ENCODE data around the gene NOTCH3. TPM values are rescaled to one million over a fixed set of nuclear protein-coding genes. Genes with fewer than 3 reads are reported as not detected.

NOTCH3 gene
- total and polyA plus RNA-seq, 2 of the 8 experiments (the other 6 are each of a cell fraction or from before 2014, with no cell fraction given): 37.5 to 107 TPM

GRCh38 chr19:15249528-15249874, 48.7 kb upstream of the NOTCH3 start:
- Histone ChIP-seq H3K79me2 (ENCODE audit: control insufficient read depth in 1 of 2, insufficient read depth in 2 of 2, low read length in 2 of 2) (peaks cover 0 to 11% of the 10 kb centered on the region in 2 experiments; a peak in 2 of 4 replicates), H3K4me3 (ENCODE audit: extremely low read depth in 1 of 4, insufficient read depth in 2 of 4, low read depth in 3 of 4, low read length in 4 of 4) (no peak overlapping the region)

More at GRCh38 chr19:15249528-15249874, 48.7 kb upstream of the NOTCH3 start:
- Histone ChIP-seq H4K8ac (ENCODE audit: extremely low read depth, insufficient read depth, low read length) (no peak overlapping the region; the same call in 1 of the 2 replicates), H3K9me3 (ENCODE audit: insufficient read depth in 2 of 2, low read depth in 1 of 2, low read length in 1 of 2) (no peaks in the 10 kb centered on the region), H3K23me2 (ENCODE audit: low read depth, low read length) (no peaks in the 10 kb centered on the region), H3K4me1 (replicated peaks in 1 of 4; ENCODE audit: control insufficient read depth in 3 of 4, insufficient read depth in 4 of 4, low read length in 3 of 4) (peaks cover 0 to 15% (median 4%) of the 10 kb centered on the region in 4 experiments; a peak in 5 of 7 replicates), H2BK5ac (ENCODE audit: low read depth, low read length) (no peak overlapping the region), H3K23ac (ENCODE audit: insufficient read length) (no peak overlapping the region), H2BK15ac (ENCODE audit: low read length) (no peak overlapping the region), H3K4ac (replicated peaks; ENCODE audit: insufficient read length, low read depth, low read length) (no peak overlapping the region), H3K36me3 (ENCODE audit: control insufficient read depth in 2 of 4, insufficient read depth in 4 of 4, low read length in 3 of 4) (peaks cover 13 to 51% (median 31%) of the 10 kb centered on the region in 4 experiments), H2AK5ac (ENCODE audit: low read depth, low read length) (no peak overlapping the region), H3K18ac (ENCODE audit: extremely low read depth, low read length) (no peak overlapping the region), H3K9ac (replicated peaks in 1 of 4; ENCODE audit: extremely low read depth in 1 of 4, low read depth in 3 of 4, low read length in 3 of 4) (no peak overlapping the region), H3K27ac (ENCODE audit: low read depth, low read length) (no peak overlapping the region), H3K56ac (replicated peaks; ENCODE audit: insufficient read length, low read depth, low read length) (no peak overlapping the region), H3K79me1 (ENCODE audit: low read depth, low read length) (peaks cover 24% of the 10 kb centered on the region), H2BK120ac (replicated peaks; ENCODE audit: low read depth, low read length) (no peak overlapping the region), H2BK12ac (ENCODE audit: low read depth, low read length) (no peak overlapping the region), H3K27me3 (replicated peaks in 1 of 4; ENCODE audit: control insufficient read depth in 3 of 4, extremely low read depth in 1 of 4, insufficient read depth in 3 of 4, low read length in 3 of 4) (no peaks in the 10 kb centered on the region), H2BK20ac (ENCODE audit: low read length) (no peak overlapping the region), H3K4me2 (ENCODE audit: insufficient read depth in 1 of 2, low read depth in 2 of 2, low read length in 2 of 2) (no peak overlapping the region), H4K20me1 (replicated peaks in 1 of 2; ENCODE audit: control insufficient read depth in 1 of 2, insufficient read depth in 2 of 2, low read length in 2 of 2) (peaks cover 37 to 47% of the 10 kb centered on the region in 2 experiments), H3K14ac (ENCODE audit: insufficient read length) (no peak overlapping the region), H4K91ac (replicated peaks; ENCODE audit: insufficient read length, low read length) (no peak overlapping the region), H4K5ac (ENCODE audit: insufficient read length, low read depth, low read length) (no peak overlapping the region), H2AFZ (ENCODE audit: low read length) (no peak overlapping the region)
- 97% methylated on average over 6 of the region's 6 CpGs; no CpG with 5 or more reads in 1 of the 2 experiments for WGBS, 2 experiments (ENCODE audit: extremely low coverage in 1 of 2, insufficient coverage in 1 of 2, insufficient read length in 1 of 2, insufficient replicate concordance in 2 of 2, low coverage in 1 of 2, low lambda C conversion rate in 2 of 2, missing lambda C conversion rate in 1 of 2)
- FAIRE-seq (no peak), DNase-seq (ENCODE audit: low read depth in 1 of 2, low spot score in 2 of 2) (no peak)
- POLR2A ChIA-PET (ENCODE audit: partially characterized antibody): interaction anchor here (0.5 to 5.0 kb wide), 7 partner anchors 11 to 130 kb away, joined by 3 to 21 read pairs (median 5); partner anchors contain the start of genes AKAP8 and EPHX3
- CTCF ChIA-PET (ENCODE audit: partially characterized antibody): interaction anchor here (0.5 to 6.5 kb wide), 10 partner anchors 8 to 186 kb away, joined by 3 to 81 read pairs (median 8); partner anchors contain the start of gene EPHX3

Measured in H1 (cell line).